BJ (cell line): ENCODE data around the gene EMC8. TPM values are rescaled to one million over a fixed set of nuclear protein-coding genes. Genes with fewer than 3 reads are reported as not detected.
A peak's percentile ranks its signal among the peaks of the same experiment; 100 is the strongest.

Source experiments
- CTCF ChIA-PET: fragments of 350-600 bp; formaldehyde crosslinking; extraction: SDS; loops from one replicate; lab custom pipeline; 2021; ENCODE audit warnings: antibody characterized with exemption, inconsistent platforms; lab: Yijun Ruan, JAX
- POLR2A ChIA-PET: fragments of 300-600 bp; sonication (Branson Sonifier 250); formaldehyde crosslinking; extraction: SDS; loops from one replicate; lab custom pipeline; 2021; ENCODE audit warnings: antibody characterized with exemption; lab: Charles Lee
- DNase-seq: peaks from one replicate; pipeline ENCODE4 v3.0.0-alpha.2; 2011; ENCODE audit warnings: low read depth
- H3K27me3 ChIP-seq: 2 replicates; pipeline ENCODE4 v1.6.0; 2011; ENCODE audit warnings: low read length; ENCODE audit not compliant: control insufficient read depth, insufficient read depth
- H3K36me3 ChIP-seq: 2 replicates; pipeline ENCODE4 v1.5.1; 2011; ENCODE audit warnings: low read length; ENCODE audit not compliant: control insufficient read depth, insufficient read depth
- H3K4me3 ChIP-seq: 2 replicates; pipeline ENCODE4 v1.5.1; 2011; ENCODE audit warnings: low read depth, mild to moderate bottlenecking, control low read depth, low read length
- polyA plus RNA-seq: library from polyadenylated mRNA; depleted of rRNA; stranded (reverse); fragments of >200 nt; gene quantifications from 2 replicates; pipeline ENCODE4 v1.2.3, GENCODE V29; 2011
- TF ChIP-seq, protein P1 (sequence below): IDR thresholded peaks from 2 replicates; pipeline ENCODE4 v1.5.1; 2011; ENCODE audit warnings: low read depth, mild to moderate bottlenecking, control low read depth, inconsistent platforms, low read length, moderate library complexity; ENCODE audit not compliant: insufficient read depth

The EMC8 gene
- polyA plus RNA-seq, 1 experiment = 36.9 TPM

DNA sequence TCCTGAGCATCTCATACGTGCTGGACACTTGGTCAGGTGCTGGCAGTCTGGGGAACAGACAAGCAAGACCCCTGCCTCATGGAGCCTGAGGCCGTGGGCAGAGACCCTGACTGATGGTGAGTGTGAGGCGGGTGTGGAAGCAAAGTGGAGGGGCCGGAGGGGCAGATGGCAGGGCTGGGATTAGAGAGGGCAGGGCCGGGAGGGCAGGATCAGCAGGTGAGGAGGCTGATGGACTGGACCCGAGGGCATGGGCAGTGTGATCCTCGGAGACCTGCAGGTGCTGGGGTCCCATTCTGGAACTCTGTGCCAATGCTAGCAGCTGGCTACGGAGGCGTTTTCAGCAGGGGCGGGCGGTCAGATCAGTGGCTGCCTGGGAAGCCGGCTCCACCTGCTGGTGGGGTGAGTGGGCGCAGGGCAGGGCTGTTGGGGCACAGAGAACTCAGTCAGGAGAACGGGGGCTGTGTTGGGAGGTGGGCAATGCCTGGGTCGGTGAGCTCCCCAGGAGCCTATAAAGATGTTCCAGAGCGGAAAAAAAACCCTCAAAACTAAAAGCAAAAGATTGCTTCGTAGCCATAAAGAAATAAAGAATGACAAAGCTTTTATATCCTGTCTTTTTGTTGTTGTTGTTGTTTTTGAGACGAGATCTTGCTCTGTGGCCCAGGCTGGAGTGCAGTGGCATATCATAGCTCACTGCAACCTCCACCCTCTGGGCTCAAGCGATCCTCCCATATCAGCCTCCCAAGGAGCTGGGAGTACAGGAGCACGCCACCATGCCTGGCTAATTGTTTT, 39.5 kb downstream of the EMC8 start:
- TF ChIP-seq, protein P1, sequence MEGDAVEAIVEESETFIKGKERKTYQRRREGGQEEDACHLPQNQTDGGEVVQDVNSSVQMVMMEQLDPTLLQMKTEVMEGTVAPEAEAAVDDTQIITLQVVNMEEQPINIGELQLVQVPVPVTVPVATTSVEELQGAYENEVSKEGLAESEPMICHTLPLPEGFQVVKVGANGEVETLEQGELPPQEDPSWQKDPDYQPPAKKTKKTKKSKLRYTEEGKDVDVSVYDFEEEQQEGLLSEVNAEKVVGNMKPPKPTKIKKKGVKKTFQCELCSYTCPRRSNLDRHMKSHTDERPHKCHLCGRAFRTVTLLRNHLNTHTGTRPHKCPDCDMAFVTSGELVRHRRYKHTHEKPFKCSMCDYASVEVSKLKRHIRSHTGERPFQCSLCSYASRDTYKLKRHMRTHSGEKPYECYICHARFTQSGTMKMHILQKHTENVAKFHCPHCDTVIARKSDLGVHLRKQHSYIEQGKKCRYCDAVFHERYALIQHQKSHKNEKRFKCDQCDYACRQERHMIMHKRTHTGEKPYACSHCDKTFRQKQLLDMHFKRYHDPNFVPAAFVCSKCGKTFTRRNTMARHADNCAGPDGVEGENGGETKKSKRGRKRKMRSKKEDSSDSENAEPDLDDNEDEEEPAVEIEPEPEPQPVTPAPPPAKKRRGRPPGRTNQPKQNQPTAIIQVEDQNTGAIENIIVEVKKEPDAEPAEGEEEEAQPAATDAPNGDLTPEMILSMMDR = peak; percentile 39; the same call in 1 of the 2 replicates
- DNase-seq = no peak
- H3K27me3 ChIP-seq = no peaks in the 10 kb centered on the region; the same call in none of the 2 replicates
- POLR2A ChIA-PET = no interaction called here
- no peaks in the 10 kb centered on the region for H3K36me3 ChIP-seq
- CTCF ChIA-PET = interaction anchor here (0.7 kb wide), 1 partner anchor 269 kb away, joined by 3 read pairs; no protein-coding TSS in a partner anchor
- no peak overlapping the region for H3K4me3 ChIP-seq

DNA sequence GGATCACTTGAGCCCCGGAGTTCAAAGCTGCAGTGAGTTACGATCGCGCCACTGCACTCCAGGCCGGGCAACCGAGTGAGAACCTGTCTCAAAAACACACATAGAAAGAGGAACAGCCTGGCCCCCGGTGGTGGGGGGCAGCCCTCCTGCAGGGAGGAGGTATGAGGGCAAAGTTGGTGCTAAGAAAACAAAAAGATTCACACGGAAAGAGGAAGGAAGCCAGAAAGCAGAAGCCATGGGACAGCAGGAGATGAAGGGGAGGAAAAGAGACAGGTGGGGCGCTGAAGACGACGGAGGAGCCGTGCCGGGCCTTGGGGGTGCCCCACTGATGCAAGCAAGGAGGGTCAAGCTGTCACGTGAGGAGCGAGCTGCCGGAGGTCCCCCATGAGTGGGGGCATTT, 40.2 kb downstream of the EMC8 start:
- TF ChIP-seq, protein P1 = no peak
- no peak overlapping the region for H3K4me3 ChIP-seq
- no peaks in the 10 kb centered on the region for H3K36me3 ChIP-seq
- ChIA-PET CTCF (no interaction called here), POLR2A (no interaction called here)
- no peaks in the 10 kb centered on the region; the same call in none of the 2 replicates for H3K27me3 ChIP-seq
- DNase-seq = no peak

DNA sequence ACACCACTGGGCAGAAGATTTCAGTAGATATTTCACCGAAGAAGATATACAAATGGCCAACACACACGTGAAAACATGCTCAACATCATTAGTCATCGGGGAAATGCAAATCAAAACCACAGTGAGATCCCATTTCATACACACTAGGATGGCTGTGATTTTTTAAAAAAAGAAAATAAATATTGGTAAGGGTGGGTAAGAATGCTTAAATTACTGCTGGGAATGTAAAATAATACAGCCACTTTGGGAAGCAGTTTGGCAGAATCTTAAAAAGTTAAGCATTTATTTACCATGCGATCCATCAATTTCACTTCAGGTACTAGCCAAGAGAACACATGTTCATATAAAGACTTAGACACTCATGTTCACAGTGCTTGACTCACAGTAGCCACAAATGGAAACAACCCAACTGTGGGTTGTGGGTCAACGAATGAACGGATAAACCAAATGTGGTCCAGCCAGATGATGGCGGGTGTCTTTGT, 42.0 kb downstream of the EMC8 start:
- H3K36me3 ChIP-seq = no peaks in the 10 kb centered on the region
- no peaks in the 10 kb centered on the region; the same call in none of the 2 replicates for H3K27me3 ChIP-seq
- DNase-seq = peak; percentile 23
- TF ChIP-seq, protein P1 = no peak
- CTCF ChIA-PET = no interaction called here
- POLR2A ChIA-PET = no interaction called here
- H3K4me3 ChIP-seq = no peak overlapping the region

DNA sequence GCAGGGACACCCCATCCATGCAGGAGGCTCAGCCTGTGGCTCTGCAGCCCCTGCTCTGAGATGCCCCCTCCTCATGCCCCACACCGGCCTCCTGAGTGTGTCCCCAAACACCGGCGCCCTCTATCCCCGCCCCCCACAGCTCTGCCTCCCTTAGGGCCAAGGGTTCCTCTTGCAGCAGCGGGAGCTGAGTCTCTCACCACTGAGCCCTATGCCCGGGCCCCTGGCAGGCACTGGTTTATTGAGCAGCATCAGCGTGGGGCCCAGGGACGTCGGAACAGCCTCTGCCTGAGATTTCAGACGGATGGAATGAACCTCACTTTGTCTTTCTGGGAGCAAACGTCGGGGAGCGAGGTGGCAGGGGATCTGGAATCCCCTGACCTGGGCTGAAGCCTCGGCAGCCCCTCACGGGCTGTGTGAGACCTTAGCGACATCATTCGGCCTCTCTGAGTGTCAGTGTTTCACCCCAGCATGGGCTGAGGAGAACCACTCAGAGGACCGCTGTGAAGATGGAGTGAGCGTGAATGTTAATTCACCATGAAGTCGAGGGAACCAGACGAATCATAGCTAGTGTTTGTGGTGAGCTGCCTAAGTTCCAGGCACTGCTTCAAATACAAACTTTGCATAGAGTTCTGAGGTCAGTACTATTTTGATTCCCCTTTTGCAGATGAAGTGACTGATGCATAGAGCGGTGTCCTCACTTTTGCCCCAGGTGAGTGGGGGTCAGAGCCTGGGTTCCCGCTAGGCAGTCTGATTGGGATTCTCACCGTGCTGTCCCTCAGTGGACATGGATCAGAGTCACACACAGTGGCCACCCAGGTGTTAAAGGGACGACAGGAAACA, 43.2 kb downstream of the EMC8 start:
- Histone ChIP-seq H3K36me3 (no peaks in the 10 kb centered on the region), H3K4me3 (no peak overlapping the region), H3K27me3 (no peaks in the 10 kb centered on the region; the same call in none of the 2 replicates)
- no peak for DNase-seq
- TF ChIP-seq, protein P1 = no peak
- ChIA-PET CTCF (interaction anchor here (0.7 kb wide), 1 partner anchor 12 kb away, joined by 3 read pairs; no protein-coding TSS in a partner anchor), POLR2A (no interaction called here)

DNA sequence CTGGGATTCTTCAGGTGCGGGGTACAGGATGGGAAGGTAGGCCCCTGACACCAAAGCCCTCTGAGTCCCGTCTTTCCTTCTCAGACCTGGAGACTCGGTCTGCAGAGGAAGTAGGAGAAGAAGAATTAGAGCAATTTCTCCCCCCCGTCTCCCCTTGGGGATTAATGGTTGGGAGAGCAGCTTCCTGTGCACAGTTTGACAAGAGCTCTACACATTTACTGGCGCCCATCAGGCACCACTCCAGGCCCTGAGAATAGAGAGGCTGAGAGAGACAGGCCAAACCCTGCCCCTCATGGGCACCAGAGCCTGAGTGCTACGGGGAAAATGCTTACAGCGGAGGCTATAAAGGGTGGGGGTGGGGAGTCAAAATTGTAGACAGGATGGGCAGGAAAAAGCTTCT, 44.9 kb downstream of the EMC8 start:
- CTCF ChIA-PET = interaction anchor here (0.7 kb wide), 1 partner anchor 36 kb away, joined by 3 read pairs; no protein-coding TSS in a partner anchor
- H3K27me3 ChIP-seq = no peaks in the 10 kb centered on the region; the same call in 1 of the 2 replicates
- TF ChIP-seq, protein P1 = no peak
- POLR2A ChIA-PET = no interaction called here
- DNase-seq = no peak
- H3K4me3 ChIP-seq = no peak overlapping the region
- H3K36me3 ChIP-seq = no peaks in the 10 kb centered on the region
